H1 (cell line): ENCODE results near the gene KRTAP12-3. TPM values are rescaled to one million over a fixed set of nuclear protein-coding genes. Genes with fewer than 3 reads are reported as not detected.

Experiments used
- CTCF ChIA-PET: fragments of 300-600 bp; sonication (Branson Sonifier 250); formaldehyde crosslinking; loops from one replicate; lab custom pipeline; 2021; ENCODE audit not compliant: partially characterized antibody; lab: Charles Lee
- POLR2A ChIA-PET: fragments of 300-600 bp; sonication (Branson Sonifier 250); formaldehyde crosslinking; loops from one replicate; lab custom pipeline; 2021; ENCODE audit warnings: inconsistent platforms; ENCODE audit not compliant: partially characterized antibody; lab: Charles Lee
- DNase-seq, 2 experiments: peaks; one replicate each; pipeline versions ENCODE4 v3.0.0 to v3.0.0-alpha.2; 2010 to 2022; ENCODE audit warnings: low spot score in 2 of 2, low read depth in 1 of 2, mixed read lengths in 1 of 2
- FAIRE-seq: peaks from 2 replicates; lab custom pipeline; 2011; peaks lifted over from hg19 to GRCh38; lab: Jason Lieb, UNC
- H2AFZ ChIP-seq: 2 replicates; pipeline ENCODE4 v1.8.1; 2012; ENCODE audit warnings: low read length, inconsistent platforms
- H2AK5ac ChIP-seq: 2 replicates; pipeline ENCODE4 v1.6.1; 2013; ENCODE audit warnings: low read depth, low read length
- H2BK120ac ChIP-seq: replicated peaks from 2 replicates; pipeline ENCODE3; 2013; ENCODE audit warnings: low read depth, low read length, inconsistent platforms
- H2BK12ac ChIP-seq: 2 replicates; pipeline ENCODE4 v1.6.1; 2013; ENCODE audit warnings: low read depth, low read length
- H2BK15ac ChIP-seq: 2 replicates; pipeline ENCODE4 v1.6.1; 2013; ENCODE audit warnings: low read length
- H2BK20ac ChIP-seq: 2 replicates; pipeline ENCODE4 v1.6.1; 2013; ENCODE audit warnings: low read length
- H2BK5ac ChIP-seq: 2 replicates; pipeline ENCODE4 v1.6.1; 2013; ENCODE audit warnings: low read depth, low read length
- H3K14ac ChIP-seq: 2 replicates; pipeline ENCODE4 v1.6.1; 2013; ENCODE audit warnings: inconsistent platforms; ENCODE audit not compliant: insufficient read length
- H3K18ac ChIP-seq: 2 replicates; pipeline ENCODE4 v1.6.1; 2013; ENCODE audit warnings: low read length; ENCODE audit errors: extremely low read depth
- H3K23ac ChIP-seq: 2 replicates; pipeline ENCODE4 v1.6.1; 2013; ENCODE audit warnings: inconsistent platforms; ENCODE audit not compliant: insufficient read length
- H3K23me2 ChIP-seq: 2 replicates; pipeline ENCODE4 v1.6.1; 2013; ENCODE audit warnings: low read depth, low read length
- H3K27ac ChIP-seq: 2 replicates; pipeline ENCODE4 v1.6.1; 2011; ENCODE audit warnings: low read depth, low read length, inconsistent platforms
- H3K27me3 ChIP-seq, 4 experiments: replicated peaks in 1 of 4; 1 replicate in 1 of 4; 2 replicates in 3 of 4; pipeline versions ENCODE4 v1.6.1 to v1.8.1; 2011 to 2013; ENCODE audit warnings: low read length in 3 of 4, mild to moderate bottlenecking in 3 of 4, inconsistent platforms in 2 of 4, mixed read lengths in 2 of 4, moderate library complexity in 1 of 4; ENCODE audit not compliant: control insufficient read depth in 3 of 4, insufficient read depth in 3 of 4; ENCODE audit errors: extremely low read depth in 1 of 4
- H3K36me3 ChIP-seq, 4 experiments: 2 replicates each; pipeline versions ENCODE4 v1.6.1 to v1.8.1; 2011 to 2013; ENCODE audit warnings: mild to moderate bottlenecking in 4 of 4, low read length in 3 of 4, moderate library complexity in 2 of 4, control low read depth in 1 of 4, inconsistent platforms in 1 of 4; ENCODE audit not compliant: insufficient read depth in 4 of 4, control insufficient read depth in 2 of 4
- H3K4ac ChIP-seq: replicated peaks from 2 replicates; pipeline ENCODE3; 2013; ENCODE audit warnings: low read length, low read depth, mixed read lengths, inconsistent platforms; ENCODE audit not compliant: insufficient read length
- H3K4me1 ChIP-seq, 4 experiments: replicated peaks in 1 of 4; 1 replicate in 1 of 4; 2 replicates in 3 of 4; pipeline versions ENCODE4 v1.6.1 to v1.8.1; 2011 to 2013; ENCODE audit warnings: low read length in 3 of 4, inconsistent platforms in 2 of 4, mixed read lengths in 1 of 4; ENCODE audit not compliant: insufficient read depth in 4 of 4, control insufficient read depth in 3 of 4
- H3K4me2 ChIP-seq, 2 experiments: 2 replicates each; pipeline versions ENCODE4 v1.6.1 to v1.8.1; 2011 to 2013; ENCODE audit warnings: low read depth in 2 of 2, low read length in 2 of 2, control low read depth in 1 of 2, inconsistent platforms in 1 of 2, mild to moderate bottlenecking in 1 of 2; ENCODE audit not compliant: insufficient read depth in 1 of 2
- H3K4me3 ChIP-seq, 4 experiments: fragments of 200-600, 300-600 bp in 1 of 4; sonication (generic), shearing (Covaris generic), sonication (Bioruptor Twin) in 1 of 4; 2 replicates each; pipeline versions ENCODE4 v1.5.1 to v1.8.1; 2011 to 2016; ENCODE audit warnings: low read length in 4 of 4, low read depth in 3 of 4, control low read depth in 2 of 4, inconsistent platforms in 2 of 4, mild to moderate bottlenecking in 2 of 4, mixed read lengths in 1 of 4, moderate library complexity in 1 of 4; ENCODE audit not compliant: insufficient read depth in 2 of 4; ENCODE audit errors: extremely low read depth in 1 of 4
- H3K56ac ChIP-seq: replicated peaks from 2 replicates; pipeline ENCODE3; 2013; ENCODE audit warnings: low read depth, mild to moderate bottlenecking, mixed read lengths, low read length, inconsistent platforms; ENCODE audit not compliant: insufficient read length
- H3K79me1 ChIP-seq: 2 replicates; pipeline ENCODE4 v1.6.1; 2013; ENCODE audit warnings: low read depth, low read length, control low read depth
- H3K79me2 ChIP-seq, 2 experiments: 2 replicates each; pipeline versions ENCODE4 v1.6.1 to v1.8.1; 2012 to 2013; ENCODE audit warnings: low read length in 2 of 2, mild to moderate bottlenecking in 2 of 2, inconsistent platforms in 1 of 2; ENCODE audit not compliant: insufficient read depth in 2 of 2, control insufficient read depth in 1 of 2
- H3K9ac ChIP-seq, 4 experiments: replicated peaks in 1 of 4; 1 replicate in 1 of 4; 2 replicates in 3 of 4; pipeline versions ENCODE4 v1.6.1 to v1.8.1; 2011 to 2013; ENCODE audit warnings: low read depth in 3 of 4, low read length in 3 of 4, control low read depth in 2 of 4, mild to moderate bottlenecking in 2 of 4, moderate library complexity in 2 of 4, inconsistent platforms in 1 of 4; ENCODE audit errors: extremely low read depth in 1 of 4
- H3K9me3 ChIP-seq, 2 experiments: 2 replicates each; pipeline versions ENCODE4 v1.6.1 to v1.8.1; 2012 to 2013; ENCODE audit warnings: mild to moderate bottlenecking in 2 of 2, moderate library complexity in 2 of 2, control low read depth in 1 of 2, inconsistent platforms in 1 of 2, low read depth in 1 of 2, low read length in 1 of 2, mixed read lengths in 1 of 2; ENCODE audit not compliant: insufficient read depth in 2 of 2
- H4K20me1 ChIP-seq, 2 experiments: replicated peaks in 1 of 2; 2 replicates each; pipeline versions ENCODE3 to v1.8.1; 2011 to 2013; ENCODE audit warnings: inconsistent platforms in 2 of 2, low read length in 2 of 2, mild to moderate bottlenecking in 1 of 2; ENCODE audit not compliant: insufficient read depth in 2 of 2, control insufficient read depth in 1 of 2
- H4K5ac ChIP-seq: 2 replicates; pipeline ENCODE4 v1.6.1; 2013; ENCODE audit warnings: low read length, low read depth, mixed read lengths, inconsistent platforms; ENCODE audit not compliant: insufficient read length
- H4K8ac ChIP-seq: 2 replicates; pipeline ENCODE4 v1.8.0; 2013; ENCODE audit warnings: mild to moderate bottlenecking, moderate library complexity, low read length, inconsistent platforms; ENCODE audit not compliant: insufficient read depth; ENCODE audit errors: extremely low read depth
- H4K91ac ChIP-seq: replicated peaks from 2 replicates; pipeline ENCODE3; 2013; ENCODE audit warnings: low read length, mixed read lengths, inconsistent platforms; ENCODE audit not compliant: insufficient read length
- BACH1 ChIP-seq: IDR thresholded peaks from 2 replicates; pipeline ENCODE4 v1.6.1; 2012; ENCODE audit warnings: low read length, improper control_type of control experiment
- CTBP2 ChIP-seq: IDR thresholded peaks from 2 replicates; pipeline ENCODE4 v1.7.0; 2011; ENCODE audit warnings: borderline replicate concordance, mild to moderate bottlenecking, moderate library complexity, mixed read lengths, low read length; ENCODE audit not compliant: insufficient read depth, insufficient read length
- EZH2 ChIP-seq: fragments of 200-600 bp; sonication (generic); IDR thresholded peaks from 2 replicates; pipeline ENCODE4 v1.7.1; 2012; ENCODE audit warnings: low read depth, mild to moderate bottlenecking, moderate library complexity, low read length, inconsistent platforms; ENCODE audit not compliant: severe bottlenecking
- SIX5 ChIP-seq: IDR thresholded peaks from 2 replicates; pipeline ENCODE4 v1.6.1; 2011; ENCODE audit warnings: mild to moderate bottlenecking, low read depth, low read length
- WGBS, 2 experiments: shearing (Covaris generic) in 1 of 2; methylation state at CpG; one replicate each; pipeline versions ENCODE4 v1.1.6 to v1.1.7; 2013 to 2015; ENCODE audit warnings: low lambda C conversion rate in 2 of 2, mixed read lengths in 2 of 2, inconsistent platforms in 1 of 2, low coverage in 1 of 2, missing lambda C conversion rate in 1 of 2; ENCODE audit not compliant: insufficient replicate concordance in 2 of 2, insufficient coverage in 1 of 2, insufficient read length in 1 of 2; ENCODE audit errors: extremely low coverage in 1 of 2, missing lambda C conversion rate in 1 of 2; 5-methylcytosine and 5-hydroxymethylcytosine counted together
- polyA plus RNA-seq, 7 experiments: library from polyadenylated mRNA; depleted of rRNA in 3 of 7; stranded (reverse) in 5 of 7; unstranded in 2 of 7; fragments of >200 nt in 5 of 7; fragments of 200-250 nt in 2 of 7; gene quantifications; 1 replicate in 5 of 7; 2 replicates in 1 of 7; 4 replicates in 1 of 7; pipeline versions ENCODE4 v1.2.1 to v1.2.3, GENCODE V29; 2011 to 2013; ENCODE audit warnings: missing spikeins in 2 of 7, mixed read lengths in 2 of 7
- total RNA-seq: library from RNA; stranded (reverse); fragmentation: NEBNext Ultra II Directional; extraction: Animal tissue kit (Norgen Biotek cat#: 25700); gene quantifications from 2 replicates; pipeline ENCODE4 v1.2.1, GENCODE V29; 2021

The KRTAP12-3 gene
- total and polyA plus RNA-seq, 2 of the 8 experiments (the other 6 are each of a cell fraction or from before 2014, with no cell fraction given): not detected

DNA sequence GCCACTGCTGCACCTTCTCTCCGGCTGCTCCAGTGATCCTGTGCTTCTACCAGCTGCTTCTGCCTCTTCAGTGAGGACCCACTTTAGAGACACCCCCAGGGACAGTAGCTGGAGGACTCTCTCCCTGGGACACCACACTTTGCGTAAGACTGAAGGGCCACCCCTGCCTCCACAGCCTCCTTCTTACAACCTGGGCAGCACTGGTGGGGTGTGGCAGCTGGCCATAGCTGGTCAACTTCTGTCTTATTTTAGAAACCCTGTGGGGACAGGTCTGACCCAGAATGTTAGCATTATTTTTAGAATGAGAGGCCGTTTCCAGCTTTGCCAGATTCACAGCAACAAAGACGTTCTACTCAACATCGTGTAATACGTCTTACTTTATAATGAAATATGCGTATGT is 32.0 kb upstream of the KRTAP12-3 start:
- DNase-seq: no peak
- Histone ChIP-seq H3K79me1 (no peaks in the 10 kb centered on the region), H3K4me1 (no peaks in the 10 kb centered on the region; a peak in 1 of 7 replicates), H4K5ac (no peak overlapping the region), H4K8ac (no peak overlapping the region), H3K79me2 (no peaks in the 10 kb centered on the region), H3K56ac (no peak overlapping the region), H2AFZ (no peak overlapping the region), H3K27me3 (no peaks in the 10 kb centered on the region), H2BK5ac (no peak overlapping the region), H3K4me2 (no peak overlapping the region), H3K4me3 (no peak overlapping the region), H2BK20ac (no peak overlapping the region), H2AK5ac (no peak overlapping the region), H3K23me2 (no peaks in the 10 kb centered on the region), H2BK120ac (no peak overlapping the region), H3K18ac (no peak overlapping the region), H4K20me1 (no peaks in the 10 kb centered on the region), H3K27ac (no peak overlapping the region), H2BK15ac (no peak overlapping the region), H3K9me3 (peaks cover 16 to 18% of the 10 kb centered on the region in 2 experiments), H2BK12ac (no peak overlapping the region), H4K91ac (no peak overlapping the region), H3K4ac (no peak overlapping the region), H3K23ac (no peak overlapping the region), H3K36me3 (no peaks in the 10 kb centered on the region), H3K9ac (no peak overlapping the region), H3K14ac (no peak overlapping the region)
- 90% methylated on average over 7 of the region's 7 CpGs; no CpG with 5 or more reads in 1 of the 2 experiments for WGBS, 2 experiments
- no peak for TF ChIP-seq SIX5
- TF ChIP-seq CTBP2: no peak
- TF ChIP-seq BACH1: no peak
- TF ChIP-seq EZH2: no peak
- FAIRE-seq: no peak
- ChIA-PET POLR2A (no interaction called here), CTCF (interaction anchor here (1.0 to 2.5 kb wide), 2 partner anchors 9 to 76 kb away, joined by 3 to 5 read pairs; no protein-coding TSS in a partner anchor)
